Measurements from ENCODE around the gene ARAP3.
A peak's percentile ranks its signal among the peaks of the same experiment; 100 is the strongest.

DNA sequence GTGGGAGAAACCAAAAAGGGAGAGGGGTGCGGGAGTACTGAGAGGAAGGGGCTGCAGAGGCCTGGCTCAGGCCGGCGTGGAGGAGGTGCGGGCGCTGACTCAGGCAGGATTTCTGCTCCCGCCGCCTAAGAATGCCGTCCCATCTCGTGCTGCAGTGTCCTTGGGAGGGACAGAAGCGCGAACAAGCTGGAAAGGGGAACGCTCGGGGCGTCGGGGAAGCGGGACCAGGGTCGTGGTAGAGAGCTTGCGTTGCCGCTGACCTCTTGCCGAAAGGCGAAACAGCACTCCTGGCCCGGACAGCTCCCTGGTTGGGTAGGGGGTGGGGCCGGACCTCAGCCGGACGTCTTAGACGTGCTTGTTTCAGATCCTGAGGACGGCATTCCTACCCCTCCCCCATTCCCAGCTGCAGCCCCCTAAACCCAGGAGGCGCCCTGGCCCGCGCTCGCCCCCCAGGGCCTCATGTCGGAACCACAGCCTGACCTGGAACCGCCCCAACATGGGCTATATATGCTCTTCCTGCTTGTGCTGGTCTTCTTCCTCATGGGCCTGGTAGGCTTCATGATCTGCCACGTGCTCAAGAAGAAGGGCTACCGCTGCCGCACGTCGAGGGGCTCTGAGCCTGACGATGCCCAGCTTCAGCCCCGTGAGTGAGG, 44.1 kb downstream of the ARAP3 start:
- TF ChIP-seq, protein P1, sequence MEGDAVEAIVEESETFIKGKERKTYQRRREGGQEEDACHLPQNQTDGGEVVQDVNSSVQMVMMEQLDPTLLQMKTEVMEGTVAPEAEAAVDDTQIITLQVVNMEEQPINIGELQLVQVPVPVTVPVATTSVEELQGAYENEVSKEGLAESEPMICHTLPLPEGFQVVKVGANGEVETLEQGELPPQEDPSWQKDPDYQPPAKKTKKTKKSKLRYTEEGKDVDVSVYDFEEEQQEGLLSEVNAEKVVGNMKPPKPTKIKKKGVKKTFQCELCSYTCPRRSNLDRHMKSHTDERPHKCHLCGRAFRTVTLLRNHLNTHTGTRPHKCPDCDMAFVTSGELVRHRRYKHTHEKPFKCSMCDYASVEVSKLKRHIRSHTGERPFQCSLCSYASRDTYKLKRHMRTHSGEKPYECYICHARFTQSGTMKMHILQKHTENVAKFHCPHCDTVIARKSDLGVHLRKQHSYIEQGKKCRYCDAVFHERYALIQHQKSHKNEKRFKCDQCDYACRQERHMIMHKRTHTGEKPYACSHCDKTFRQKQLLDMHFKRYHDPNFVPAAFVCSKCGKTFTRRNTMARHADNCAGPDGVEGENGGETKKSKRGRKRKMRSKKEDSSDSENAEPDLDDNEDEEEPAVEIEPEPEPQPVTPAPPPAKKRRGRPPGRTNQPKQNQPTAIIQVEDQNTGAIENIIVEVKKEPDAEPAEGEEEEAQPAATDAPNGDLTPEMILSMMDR (conservative IDR thresholded peaks at IDR 0.05 in 1 of 2, IDR thresholded peaks at IDR 0.05 in 1 of 2; ENCODE audit: extremely low read depth in 1 of 2, insufficient read depth in 1 of 2, low read depth in 1 of 2, low read length in 2 of 2): peak in 1 of 2 donors; percentile 5
- no peak for TF ChIP-seq EZH2 (IDR thresholded peaks at IDR 0.05; ENCODE audit: borderline replicate concordance, low read length)

Measured in mammary epithelial cell (primary cell).